NOMO-1 treated with DMSO at 0.1 percent for 48 hours (cell line): ENCODE measurements around the gene LATS2.

Experiments used
- DNase-seq: peaks from one replicate; lab custom pipeline; 2025; ENCODE audit not compliant: unreplicated experiment; lab: John Stamatoyannopoulos, UW

Gene LATS2

DNA sequence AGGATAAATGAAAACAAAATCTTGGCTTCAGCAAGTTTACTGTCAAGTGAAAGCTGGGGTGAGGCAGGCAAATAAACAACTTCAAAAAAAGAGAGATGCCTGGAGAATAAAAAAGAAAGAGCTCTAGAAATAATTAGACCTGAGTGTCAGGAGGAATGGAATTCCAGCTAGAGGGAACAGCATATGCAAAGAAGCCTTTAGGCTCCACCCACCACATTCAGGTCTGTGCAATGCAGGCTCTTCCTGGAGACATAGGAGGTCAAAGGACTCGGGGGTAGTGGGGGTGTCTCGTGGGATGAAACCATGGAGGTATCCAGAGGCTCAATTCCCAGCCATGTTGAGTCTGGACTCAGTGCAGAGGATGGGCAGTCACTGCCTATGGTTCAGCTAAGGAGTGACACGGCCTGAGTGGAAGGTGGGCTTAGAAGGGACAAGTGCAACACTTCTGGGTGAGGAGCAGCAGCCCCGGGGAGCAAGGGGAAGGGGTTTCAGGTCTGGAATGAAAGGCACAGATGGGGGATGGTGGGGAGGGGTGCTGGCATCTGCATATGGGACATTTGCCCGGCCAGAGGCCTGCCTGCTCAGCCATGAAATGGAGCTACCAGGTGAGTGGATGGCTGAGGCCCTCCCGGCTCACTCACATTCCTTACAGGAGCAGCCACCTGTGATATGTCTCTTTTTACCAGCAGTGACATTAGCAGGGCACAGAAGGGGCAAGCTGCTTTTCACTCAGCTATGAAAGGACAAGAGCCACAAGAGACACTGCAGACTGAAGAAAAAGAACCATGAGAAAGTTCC is 12.3 kb downstream of the LATS2 start:
- DNase-seq, result no peak

DNA sequence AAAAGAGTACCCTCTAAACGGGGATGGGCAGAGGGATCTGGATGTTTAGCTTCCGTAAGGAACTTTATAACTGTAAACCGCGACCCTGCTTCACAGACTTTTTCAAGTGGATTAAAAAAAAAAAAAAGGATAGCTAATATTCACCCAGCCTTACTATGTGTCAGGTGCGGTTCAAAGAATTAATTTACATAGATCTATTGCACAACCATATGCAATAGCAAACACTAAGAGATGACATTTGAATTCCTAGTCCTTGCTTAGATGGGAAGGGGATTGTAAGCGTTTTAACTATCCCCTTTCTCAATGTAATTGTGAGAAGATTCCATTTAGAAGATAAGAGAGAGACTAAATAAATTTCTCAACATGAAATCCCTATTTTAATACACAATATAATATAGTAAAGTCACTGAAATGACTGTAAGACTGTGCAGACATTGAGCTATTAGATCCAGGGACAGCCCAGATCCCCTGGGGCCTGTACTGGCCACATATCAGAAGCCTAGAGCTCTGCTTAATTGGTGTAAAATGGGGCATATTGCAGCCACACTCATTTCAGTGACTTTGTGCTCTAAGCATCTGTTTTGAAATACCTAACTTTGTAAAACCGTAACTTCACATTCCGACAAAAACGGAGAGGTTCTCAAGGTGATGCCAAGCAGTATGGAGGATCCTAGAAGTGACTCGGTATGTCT is 13.6 kb downstream of the LATS2 start:
- no peak for DNase-seq

DNA sequence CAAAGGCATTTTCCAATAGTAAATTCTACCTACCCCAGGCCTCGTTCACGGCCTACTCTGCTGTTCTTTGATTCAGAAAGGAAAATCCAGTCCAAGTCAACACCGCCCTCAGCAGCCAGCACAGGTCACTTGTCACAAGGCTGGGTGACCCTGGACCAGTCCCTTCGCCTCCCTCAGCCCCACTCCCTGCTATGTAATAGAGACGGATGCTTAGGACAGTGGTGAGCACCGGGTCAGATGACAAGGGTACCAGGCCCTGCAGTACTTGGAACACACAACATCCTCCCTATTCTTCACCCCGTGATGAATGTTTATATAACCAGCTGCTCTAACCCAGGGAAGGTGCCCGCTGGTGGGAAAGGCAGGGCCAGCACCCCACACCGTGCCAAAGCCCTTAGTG is 14.3 kb downstream of the LATS2 start:
- DNase-seq, result no peak

- no peak for DNase-seq
Measured at GRCh38 chr13:21046203-21046602, 15.2 kb downstream of the LATS2 start.

DNA sequence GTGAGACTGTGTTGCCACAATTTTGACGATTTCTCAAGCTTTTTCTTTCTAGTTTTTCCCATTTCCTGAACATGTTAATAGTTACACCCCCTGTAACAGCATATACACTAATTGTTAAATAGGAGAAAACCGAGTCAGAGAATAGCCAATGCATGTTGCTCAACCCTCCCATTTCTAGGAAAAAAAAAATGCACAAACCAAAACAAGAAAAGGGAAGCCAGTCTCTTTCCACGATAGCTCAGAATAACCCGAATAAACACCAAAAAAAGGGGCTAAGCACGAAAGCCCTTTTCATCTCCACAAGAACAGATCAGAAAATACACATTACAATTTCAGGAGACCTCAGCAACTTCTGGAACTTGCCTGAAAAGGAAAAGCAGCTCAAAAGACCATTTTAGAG is 16.3 kb downstream of the LATS2 start:
- DNase-seq, result peak; percentile 58

- DNase-seq, result no peak
Measured at GRCh38 chr13:21043898-21044297, 17.5 kb downstream of the LATS2 start.

DNA sequence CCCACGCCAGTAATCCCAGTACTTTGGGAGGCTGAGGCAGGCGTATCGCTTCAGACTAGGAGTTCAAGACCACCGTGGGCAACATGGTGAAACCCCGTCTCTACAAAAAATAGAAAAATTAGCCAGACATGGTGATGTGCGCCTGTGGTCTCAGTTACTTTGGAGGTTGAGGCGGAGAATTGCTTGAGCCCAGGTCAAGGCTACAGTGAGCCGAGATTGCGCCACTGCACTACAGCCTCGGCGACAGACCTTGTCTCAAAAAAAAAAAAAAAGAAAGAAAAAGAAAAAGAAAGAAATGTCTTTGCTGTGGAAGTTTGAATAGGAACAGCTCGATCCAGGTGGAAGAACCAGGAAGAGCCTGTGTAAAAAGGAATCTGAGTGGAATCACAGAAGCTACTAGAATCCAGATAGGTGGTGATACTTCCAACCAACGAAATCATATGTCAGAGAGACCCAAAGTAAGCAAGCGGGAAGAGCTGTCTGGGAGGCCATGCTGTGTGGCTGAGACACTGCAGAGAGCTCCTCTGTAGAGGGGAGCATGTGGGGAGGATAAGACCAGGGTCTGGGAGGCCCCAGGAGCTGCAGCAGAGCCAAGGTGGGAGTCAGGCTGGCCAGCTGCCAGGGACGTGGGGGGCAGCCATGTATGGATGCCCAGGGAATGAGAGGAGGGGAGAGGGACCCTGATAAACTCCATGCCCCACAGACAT is 21.1 kb downstream of the LATS2 start:
- DNase-seq, result no peak

- peak; percentile 84 for DNase-seq
Measured at GRCh38 chr13:21039097-21039800, 22.1 kb downstream of the LATS2 start.

DNA sequence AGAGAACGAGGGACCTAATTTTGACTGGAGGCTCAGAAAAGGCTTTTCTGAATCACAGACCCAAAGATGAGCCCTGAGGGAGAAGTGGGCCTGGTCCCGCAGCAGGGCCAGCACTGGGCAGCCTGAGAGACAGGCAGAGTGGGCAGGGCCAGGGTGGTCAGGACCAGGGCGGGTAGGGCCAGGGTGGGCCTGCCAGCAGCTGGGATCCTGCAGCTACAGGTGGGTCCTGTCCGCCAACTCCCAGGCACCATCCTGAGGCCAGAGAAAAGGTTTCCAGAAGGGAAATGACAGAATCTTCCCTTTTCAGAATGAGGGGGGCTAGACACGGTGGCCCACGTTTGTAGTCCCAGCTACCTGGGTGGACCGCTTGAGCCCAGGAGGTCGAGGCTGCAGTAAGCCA is 23.7 kb downstream of the LATS2 start:
- DNase-seq, result no peak

GRCh38 chr13:21035498-21035897 is 25.9 kb downstream of the LATS2 start:
- no peak for DNase-seq

- DNase-seq, result no peak
Measured at GRCh38 chr13:21034603-21035191, 26.7 kb downstream of the LATS2 start.

GRCh38 chr13:21033856-21034602 is 27.4 kb downstream of the LATS2 start:
- DNase-seq, result no peak

DNA sequence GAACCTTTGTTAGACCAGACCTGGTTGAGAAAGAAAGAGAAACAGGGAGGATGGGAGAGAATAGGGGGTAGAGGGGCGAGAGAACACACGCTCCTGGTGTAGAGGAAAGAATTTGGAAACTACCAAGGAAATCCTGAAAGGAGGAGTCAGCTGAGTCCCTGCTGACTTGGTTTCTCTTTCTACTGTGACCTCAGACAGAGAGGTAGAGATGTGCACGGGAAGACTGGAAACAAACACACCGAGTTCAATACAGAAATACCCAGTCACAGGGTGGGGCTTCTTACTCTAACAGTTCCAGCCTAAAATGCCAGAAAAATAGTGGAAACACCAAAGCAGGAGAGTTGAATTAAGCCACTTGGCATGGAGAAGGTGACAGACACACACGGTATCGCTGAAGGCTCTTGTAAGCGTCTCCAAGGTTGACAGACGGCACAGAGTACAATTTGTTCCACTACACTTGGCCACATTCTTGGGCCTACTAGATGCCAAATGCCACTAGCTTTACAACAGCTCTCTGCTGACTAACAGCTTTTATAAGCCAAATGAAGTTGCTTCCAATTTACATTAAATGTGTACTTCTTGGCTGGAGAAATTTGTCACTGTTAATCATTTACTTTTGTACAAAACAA is 28.1 kb downstream of the LATS2 start:
- no peak for DNase-seq

DNA sequence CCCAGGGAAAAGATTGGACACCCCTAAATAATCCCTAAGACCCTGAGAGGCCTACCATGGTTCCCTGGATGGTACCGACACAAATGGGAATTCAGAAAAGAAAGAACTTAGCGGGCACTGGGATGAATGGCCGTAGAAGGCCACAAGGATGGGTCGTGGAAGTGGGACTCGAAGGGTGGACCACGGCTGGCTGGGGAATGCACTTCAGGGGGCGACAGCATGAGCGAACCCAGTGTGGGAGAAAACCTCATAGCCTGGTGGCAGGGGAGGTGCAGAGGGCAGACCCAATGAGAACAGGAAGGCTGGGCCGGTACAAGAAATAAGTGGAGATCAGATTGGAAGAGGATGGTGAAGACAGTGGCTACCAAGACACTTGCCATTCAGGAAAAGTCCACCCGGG is 28.7 kb downstream of the LATS2 start:
- no peak for DNase-seq

GRCh38 chr13:21031594-21032275 is 29.7 kb downstream of the LATS2 start:
- DNase-seq, result no peak

DNA sequence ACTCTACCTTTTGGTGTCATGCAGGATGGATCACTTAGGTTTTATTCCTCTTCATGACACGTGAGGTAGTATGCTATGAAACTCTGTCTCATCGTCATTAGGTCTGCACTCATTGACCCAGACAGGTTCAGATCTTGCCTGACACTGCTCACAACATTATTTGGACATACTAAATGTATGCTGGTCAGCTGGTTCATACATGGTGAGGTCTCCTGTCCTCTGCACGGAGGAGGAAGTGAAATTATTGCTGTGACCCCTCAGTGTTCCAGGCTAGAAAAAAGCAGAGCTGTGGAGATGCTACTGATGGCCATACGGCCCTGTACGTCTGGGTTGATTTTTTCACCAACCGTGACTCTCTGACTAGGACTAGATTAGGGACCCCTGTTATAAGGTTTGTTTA is 35.8 kb downstream of the LATS2 start:
- DNase-seq, result peak; percentile 19

- DNase-seq, result peak; percentile 59
Measured at GRCh38 chr13:21022056-21022979, 39.1 kb downstream of the LATS2 start.

DNA sequence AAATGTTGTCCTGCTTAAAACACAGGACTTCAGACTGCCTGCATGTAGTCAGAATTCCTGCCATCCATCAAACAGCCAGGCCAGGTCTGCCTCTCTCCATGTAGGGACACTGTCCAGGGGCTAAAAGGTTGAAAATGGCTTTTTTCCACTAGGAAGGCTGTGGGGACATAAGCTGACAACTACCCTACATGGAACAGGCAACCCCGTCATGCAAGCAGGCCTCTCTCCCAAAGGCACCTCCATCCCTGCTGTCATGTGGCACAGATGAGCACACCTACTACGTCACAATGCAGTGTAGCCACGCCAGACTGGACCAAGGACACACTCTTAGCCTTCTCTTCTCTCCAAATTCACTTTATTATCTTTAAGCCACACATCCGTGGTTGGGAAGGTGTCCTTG is 40.8 kb downstream of the LATS2 start:
- DNase-seq, result no peak
